ENCODE data around the gene ZBTB7C. TPM values are rescaled to one million over a fixed set of nuclear protein-coding genes. Genes with fewer than 3 reads are reported as not detected.

Gene ZBTB7C
- total and polyA plus RNA-seq, 5 donors from 2014 or later: not detected

GRCh38 chr18:48140731-48141130, 268.5 kb downstream of the ZBTB7C start:
- no peak for DNase-seq
- Histone ChIP-seq H3K9me3 (ENCODE audit: control insufficient read depth in 2 of 2, low read length in 2 of 2) (no peaks in the 10 kb centered on the region), H3K36me3 (ENCODE audit: control insufficient read depth, insufficient read depth, low read length) (no peaks in the 10 kb centered on the region), H3K27me3 (ENCODE audit: control insufficient read depth, insufficient read depth, low read length) (peaks cover 5% of the 10 kb centered on the region), H3K27ac (ENCODE audit: insufficient read depth, low read length, poor library complexity, severe bottlenecking) (no peak overlapping the region), H3K4me3 (ENCODE audit: low read depth, low read length) (no peak overlapping the region), H3K4me1 (ENCODE audit: control insufficient read depth, insufficient read depth, low read length, poor library complexity, severe bottlenecking) (peaks cover 9% of the 10 kb centered on the region)
- Mint-ChIP-seq H3K36me3 (no peaks in the 10 kb centered on the region), H3K9me3 (no peaks in the 10 kb centered on the region), H3K4me1 (peaks cover 0 to 10% (median 4%) of the 10 kb centered on the region in 4 donors), H3K27me3 (peaks cover 62% of the 10 kb centered on the region), H3K27ac (no peak overlapping the region), H3K4me3 (no peak overlapping the region)
- no peak for ATAC-seq (ENCODE audit: low read depth in 2 of 2)

GRCh38 chr18:48139431-48140347, 269.5 kb downstream of the ZBTB7C start:
- Mint-ChIP-seq H3K36me3 (no peaks in the 10 kb centered on the region), H3K27me3 (peaks cover 67% of the 10 kb centered on the region)
- no peak for ATAC-seq (ENCODE audit: low read depth in 2 of 2)

GRCh38 chr18:48138660-48139430, 270.3 kb downstream of the ZBTB7C start:
- no peak for ATAC-seq (ENCODE audit: low read depth in 2 of 2)
- H3K27ac Mint-ChIP-seq: no peak overlapping the region

More at GRCh38 chr18:48139431-48140347, 269.5 kb downstream of the ZBTB7C start:
- DNase-seq: no peak
- Histone ChIP-seq H3K4me3 (ENCODE audit: low read depth, low read length) (no peak overlapping the region), H3K36me3 (ENCODE audit: control insufficient read depth, insufficient read depth, low read length) (no peaks in the 10 kb centered on the region), H3K27ac (ENCODE audit: insufficient read depth, low read length, poor library complexity, severe bottlenecking) (no peak overlapping the region), H3K9me3 (ENCODE audit: control insufficient read depth in 2 of 2, low read length in 2 of 2) (no peaks in the 10 kb centered on the region), H3K27me3 (ENCODE audit: control insufficient read depth, insufficient read depth, low read length) (peaks cover 12% of the 10 kb centered on the region), H3K4me1 (ENCODE audit: control insufficient read depth, insufficient read depth, low read length, poor library complexity, severe bottlenecking) (peaks cover 9% of the 10 kb centered on the region)
- Mint-ChIP-seq H3K27ac (no peak overlapping the region), H3K4me3 (no peak overlapping the region), H3K9me3 (no peaks in the 10 kb centered on the region), H3K4me1 (peaks cover 0 to 11% (median 4%) of the 10 kb centered on the region in 4 donors)

GRCh38 chr18:48138210-48138609, 271.0 kb downstream of the ZBTB7C start:
- H3K27ac Mint-ChIP-seq: no peak overlapping the region
- H3K4me3 Mint-ChIP-seq: no peak overlapping the region
- DNase-seq (no peak), ATAC-seq (ENCODE audit: low read depth in 2 of 2) (no peak)
- peaks cover 16% of the 10 kb centered on the region for H3K27me3 ChIP-seq (ENCODE audit: control insufficient read depth, insufficient read depth, low read length)
- no peak overlapping the region for H3K4me3 ChIP-seq (ENCODE audit: low read depth, low read length)
- peaks cover 9% of the 10 kb centered on the region for H3K4me1 ChIP-seq (ENCODE audit: control insufficient read depth, insufficient read depth, low read length, poor library complexity, severe bottlenecking)
- H3K27me3 Mint-ChIP-seq: peaks cover 59% of the 10 kb centered on the region
- H3K36me3 Mint-ChIP-seq: no peaks in the 10 kb centered on the region
- no peaks in the 10 kb centered on the region for H3K9me3 Mint-ChIP-seq
- no peaks in the 10 kb centered on the region for H3K36me3 ChIP-seq (ENCODE audit: control insufficient read depth, insufficient read depth, low read length)
- H3K27ac ChIP-seq (ENCODE audit: insufficient read depth, low read length, poor library complexity, severe bottlenecking): no peak overlapping the region
- peaks cover 0 to 14% (median 4%) of the 10 kb centered on the region in 4 donors for H3K4me1 Mint-ChIP-seq
- no peaks in the 10 kb centered on the region for H3K9me3 ChIP-seq (ENCODE audit: control insufficient read depth in 2 of 2, low read length in 2 of 2)

More at GRCh38 chr18:48138660-48139430, 270.3 kb downstream of the ZBTB7C start:
- Mint-ChIP-seq H3K27me3 (peaks cover 65% of the 10 kb centered on the region), H3K4me3 (no peak overlapping the region), H3K9me3 (no peaks in the 10 kb centered on the region), H3K36me3 (no peaks in the 10 kb centered on the region), H3K4me1 (peaks cover 0 to 14% (median 4%) of the 10 kb centered on the region in 4 donors)
- Histone ChIP-seq H3K9me3 (ENCODE audit: control insufficient read depth in 2 of 2, low read length in 2 of 2) (no peaks in the 10 kb centered on the region), H3K4me3 (ENCODE audit: low read depth, low read length) (no peak overlapping the region), H3K27ac (ENCODE audit: insufficient read depth, low read length, poor library complexity, severe bottlenecking) (no peak overlapping the region), H3K4me1 (ENCODE audit: control insufficient read depth, insufficient read depth, low read length, poor library complexity, severe bottlenecking) (peaks cover 9% of the 10 kb centered on the region), H3K36me3 (ENCODE audit: control insufficient read depth, insufficient read depth, low read length) (no peaks in the 10 kb centered on the region), H3K27me3 (ENCODE audit: control insufficient read depth, insufficient read depth, low read length) (peaks cover 16% of the 10 kb centered on the region)
- no peak for DNase-seq

GRCh38 chr18:48137374-48138081, 271.7 kb downstream of the ZBTB7C start:
- Mint-ChIP-seq H3K36me3 (no peaks in the 10 kb centered on the region), H3K27ac (no peak overlapping the region), H3K9me3 (no peaks in the 10 kb centered on the region), H3K4me1 (peaks cover 0 to 14% (median 4%) of the 10 kb centered on the region in 4 donors), H3K4me3 (peak overlapping the region in 1 of 4 donors; percentile 13), H3K27me3 (peaks cover 59% of the 10 kb centered on the region)
- no peaks in the 10 kb centered on the region for H3K9me3 ChIP-seq (ENCODE audit: control insufficient read depth in 2 of 2, low read length in 2 of 2)
- peaks cover 16% of the 10 kb centered on the region for H3K27me3 ChIP-seq (ENCODE audit: control insufficient read depth, insufficient read depth, low read length)
- no peak for ATAC-seq (ENCODE audit: low read depth in 2 of 2)
- H3K36me3 ChIP-seq (ENCODE audit: control insufficient read depth, insufficient read depth, low read length): no peaks in the 10 kb centered on the region
- peaks cover 9% of the 10 kb centered on the region for H3K4me1 ChIP-seq (ENCODE audit: control insufficient read depth, insufficient read depth, low read length, poor library complexity, severe bottlenecking)
- no peak overlapping the region for H3K27ac ChIP-seq (ENCODE audit: insufficient read depth, low read length, poor library complexity, severe bottlenecking)
- DNase-seq: no peak
- no peak overlapping the region for H3K4me3 ChIP-seq (ENCODE audit: low read depth, low read length)

GRCh38 chr18:48136827-48137373, 272.3 kb downstream of the ZBTB7C start:
- H3K4me3 Mint-ChIP-seq: peak overlapping the region in 1 of 4 donors; percentile 13
- H3K27ac Mint-ChIP-seq: no peak overlapping the region
- H3K27me3 ChIP-seq (ENCODE audit: control insufficient read depth, insufficient read depth, low read length): peaks cover 16% of the 10 kb centered on the region

More at GRCh38 chr18:48136827-48137373, 272.3 kb downstream of the ZBTB7C start:
- Mint-ChIP-seq H3K36me3 (no peaks in the 10 kb centered on the region), H3K9me3 (no peaks in the 10 kb centered on the region), H3K27me3 (peaks cover 61% of the 10 kb centered on the region), H3K4me1 (peaks cover 0 to 14% (median 4%) of the 10 kb centered on the region in 4 donors)
- Histone ChIP-seq H3K36me3 (ENCODE audit: control insufficient read depth, insufficient read depth, low read length) (no peaks in the 10 kb centered on the region), H3K27ac (ENCODE audit: insufficient read depth, low read length, poor library complexity, severe bottlenecking) (no peak overlapping the region), H3K9me3 (ENCODE audit: control insufficient read depth in 2 of 2, low read length in 2 of 2) (no peaks in the 10 kb centered on the region), H3K4me1 (ENCODE audit: control insufficient read depth, insufficient read depth, low read length, poor library complexity, severe bottlenecking) (peaks cover 9% of the 10 kb centered on the region), H3K4me3 (ENCODE audit: low read depth, low read length) (no peak overlapping the region)
- no peak for DNase-seq
- ATAC-seq (ENCODE audit: low read depth in 2 of 2): no peak

All from CD4-positive, CD25-positive, alpha-beta regulatory T cell (primary cell).